Peyer's patch (tissue), 4 donors: Measurements from ENCODE around the gene METTL15.

ENCODE experiments used
- POLR2A ChIP-seq, 2 donors: fragments of 450-650 bp; IDR thresholded peaks; one replicate each; pipeline ENCODE4 v1.5.1; 2017; ENCODE audit warnings: antibody characterized with exemption in 2 of 2, mild to moderate bottlenecking in 2 of 2, moderate library complexity in 2 of 2
- TF ChIP-seq, protein P1 (sequence below), 6 experiments: fragments of 450-650 bp in 4 of 6; fragments of 200-600 bp in 2 of 6; sonication (generic) in 1 of 6; IDR thresholded peaks; one replicate each; pipeline ENCODE4 v1.5.1; 2017 to 2019; ENCODE audit warnings: antibody characterized with exemption in 6 of 6, mild to moderate bottlenecking in 3 of 6, moderate library complexity in 1 of 6

DNA sequence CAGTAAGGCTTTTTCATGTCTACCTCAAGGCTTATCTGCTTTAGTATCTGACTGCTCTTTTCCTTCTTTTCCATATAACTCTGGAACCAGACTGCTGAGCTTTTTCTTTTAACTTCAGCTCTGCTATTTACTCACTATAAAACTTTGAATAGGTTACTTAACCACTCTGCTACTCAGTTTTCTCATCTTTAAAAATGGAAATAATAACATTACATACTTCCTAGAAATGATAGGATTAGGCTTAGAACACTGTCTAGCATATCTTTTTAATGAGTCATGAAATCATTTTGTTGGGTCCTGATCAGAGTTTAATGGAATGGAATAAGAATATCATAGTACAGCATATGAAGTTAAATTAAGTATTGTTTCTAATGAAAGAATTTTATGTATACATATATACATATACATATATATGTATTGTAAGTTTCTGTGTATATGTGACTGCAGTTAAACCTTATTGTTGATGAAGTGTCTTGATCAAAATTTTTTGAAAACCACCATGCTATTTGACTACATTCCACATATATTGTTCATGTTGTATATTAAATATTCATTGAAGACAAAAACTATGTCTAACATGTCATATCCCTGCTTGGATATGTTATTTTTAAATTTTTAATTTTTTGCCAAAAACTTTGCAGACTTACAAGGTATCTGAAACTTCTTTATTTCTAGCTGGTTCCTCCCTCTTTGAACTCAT is 120.2 kb downstream of the METTL15 start:
- TF ChIP-seq, protein P1, sequence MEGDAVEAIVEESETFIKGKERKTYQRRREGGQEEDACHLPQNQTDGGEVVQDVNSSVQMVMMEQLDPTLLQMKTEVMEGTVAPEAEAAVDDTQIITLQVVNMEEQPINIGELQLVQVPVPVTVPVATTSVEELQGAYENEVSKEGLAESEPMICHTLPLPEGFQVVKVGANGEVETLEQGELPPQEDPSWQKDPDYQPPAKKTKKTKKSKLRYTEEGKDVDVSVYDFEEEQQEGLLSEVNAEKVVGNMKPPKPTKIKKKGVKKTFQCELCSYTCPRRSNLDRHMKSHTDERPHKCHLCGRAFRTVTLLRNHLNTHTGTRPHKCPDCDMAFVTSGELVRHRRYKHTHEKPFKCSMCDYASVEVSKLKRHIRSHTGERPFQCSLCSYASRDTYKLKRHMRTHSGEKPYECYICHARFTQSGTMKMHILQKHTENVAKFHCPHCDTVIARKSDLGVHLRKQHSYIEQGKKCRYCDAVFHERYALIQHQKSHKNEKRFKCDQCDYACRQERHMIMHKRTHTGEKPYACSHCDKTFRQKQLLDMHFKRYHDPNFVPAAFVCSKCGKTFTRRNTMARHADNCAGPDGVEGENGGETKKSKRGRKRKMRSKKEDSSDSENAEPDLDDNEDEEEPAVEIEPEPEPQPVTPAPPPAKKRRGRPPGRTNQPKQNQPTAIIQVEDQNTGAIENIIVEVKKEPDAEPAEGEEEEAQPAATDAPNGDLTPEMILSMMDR (IDR thresholded peaks at IDR 0.05) = no peak
- TF ChIP-seq POLR2A (IDR thresholded peaks at IDR 0.05) = no peak
